GM12878 (cell line): ENCODE data around the gene CNTNAP2. TPM values are rescaled to one million over a fixed set of nuclear protein-coding genes. Genes with fewer than 3 reads are reported as not detected.

Source experiments
- ATAC-seq: fragments of 200-7000 bp; cut with Tn5 transposase; 3 replicates; pipeline ENCODE4 v1.9.1; 2020; ENCODE audit warnings: mild to moderate bottlenecking, moderate library complexity
- BruUV-seq: library from RNA; stranded (reverse); fragments of 400-500 nt; replicated peaks from 2 replicates; lab custom pipeline; 2021; lab: Mats Ljungman, UMichigan
- CTCF ChIA-PET: fragments of 300-600 bp; sonication (Branson Sonifier 250); formaldehyde crosslinking; extraction: SDS; loops from one replicate; lab custom pipeline; 2021; ENCODE audit warnings: inconsistent platforms; lab: Yijun Ruan, JAX
- POLR2A ChIA-PET: fragments of 350-600 bp; formaldehyde crosslinking; extraction: SDS; loops from one replicate; lab custom pipeline; 2021; ENCODE audit warnings: inconsistent platforms; lab: Charles Lee
- RAD21 ChIA-PET: fragments of 300-600 bp; sonication (Branson Sonifier 250); formaldehyde crosslinking; loops from one replicate; lab custom pipeline; 2023; ENCODE audit warnings: antibody characterized with exemption; ENCODE audit not compliant: unreplicated experiment; lab: Charles Lee
- SMC1A ChIA-PET: fragments of 300-600 bp; sonication (Branson Sonifier 250); formaldehyde crosslinking; loops from one replicate; lab custom pipeline; 2023; ENCODE audit not compliant: unreplicated experiment, uncharacterized antibody; lab: Charles Lee
- DNase-seq: peaks from one replicate; pipeline ENCODE4 v3.0.0-alpha.2; 2011; ENCODE audit warnings: low read depth, low spot score
- FAIRE-seq: peaks from 3 replicates; lab custom pipeline; 2011; peaks lifted over from hg19 to GRCh38; lab: Jason Lieb, UNC
- H2AFZ ChIP-seq: 2 replicates; pipeline ENCODE4 v1.6.0; 2011; ENCODE audit warnings: low read depth, low read length, control low read depth; ENCODE audit not compliant: control insufficient read depth
- H3K27ac ChIP-seq: 2 replicates; pipeline ENCODE4 v1.5.1; 2011; ENCODE audit warnings: control low read depth; ENCODE audit not compliant: control insufficient read depth, insufficient read depth
- H3K27me3 ChIP-seq, 2 experiments: replicated peaks in 1 of 2; 2 replicates each; pipeline versions ENCODE4 v1.6.0 to v1.6.1; 2011; ENCODE audit warnings: low read length in 1 of 2; ENCODE audit not compliant: control insufficient read depth in 2 of 2, insufficient read depth in 2 of 2
- H3K36me3 ChIP-seq, 2 experiments: 2 replicates each; pipeline ENCODE4 v1.5.1; 2011; ENCODE audit warnings: low read length in 1 of 2; ENCODE audit not compliant: control insufficient read depth in 2 of 2, insufficient read depth in 2 of 2
- H3K4me1 ChIP-seq: 2 replicates; pipeline ENCODE4 v1.6.1; 2011; ENCODE audit warnings: mild to moderate bottlenecking, low read length, moderate library complexity, mixed read lengths; ENCODE audit not compliant: control insufficient read depth, insufficient read depth
- H3K4me2 ChIP-seq: 2 replicates; pipeline ENCODE4 v1.6.0; 2011; ENCODE audit warnings: control low read depth; ENCODE audit not compliant: control insufficient read depth, insufficient read depth
- H3K4me3 ChIP-seq: fragments of 200-600 bp; sonication (generic); 2 replicates; pipeline ENCODE4 v1.5.1; 2016
- H3K79me2 ChIP-seq: 2 replicates; pipeline ENCODE4 v1.6.0; 2011; ENCODE audit warnings: low read length; ENCODE audit not compliant: control insufficient read depth, insufficient read depth
- H3K9ac ChIP-seq: 2 replicates; pipeline ENCODE4 v1.8.0; 2011; ENCODE audit warnings: low read length, control low read depth, mixed read lengths; ENCODE audit not compliant: control insufficient read depth, insufficient read depth
- H3K9me3 ChIP-seq: replicated peaks from 3 replicates; pipeline ENCODE4 v1.5.1; 2011; ENCODE audit warnings: mild to moderate bottlenecking, low read length; ENCODE audit not compliant: control insufficient read depth, insufficient read depth
- H4K20me1 ChIP-seq: 2 replicates; pipeline ENCODE4 v1.6.0; 2011; ENCODE audit not compliant: control insufficient read depth, insufficient read depth
- CREM ChIP-seq: IDR thresholded peaks from 2 replicates; pipeline ENCODE4 v1.6.1; 2014; ENCODE audit warnings: antibody characterized with exemption, low read depth
- EP300 ChIP-seq, 2 experiments: fragments of 150-350 bp in 1 of 2; IDR thresholded peaks; 2 replicates each; pipeline ENCODE4 v1.6.1; 2011 to 2012; ENCODE audit warnings: low read depth in 2 of 2, low read length in 2 of 2, borderline replicate concordance in 1 of 2, improper control_type of control experiment in 1 of 2, inconsistent platforms in 1 of 2; ENCODE audit not compliant: control insufficient read depth in 1 of 2
- HDAC2 ChIP-seq: fragments of 200-600 bp; sonication (generic); IDR thresholded peaks from 2 replicates; pipeline ENCODE4 v1.6.1; 2017
- RAD21 ChIP-seq: IDR thresholded peaks from 2 replicates; pipeline ENCODE4 v1.6.1; 2011; ENCODE audit warnings: mild to moderate bottlenecking, low read depth, low read length, moderate library complexity; ENCODE audit not compliant: insufficient read depth
- SMAD5 ChIP-seq: IDR thresholded peaks from 2 replicates; pipeline ENCODE4 v1.6.1; 2016; ENCODE audit warnings: antibody characterized with exemption, low read depth
- SUPT20H ChIP-seq: IDR thresholded peaks from 2 replicates; pipeline ENCODE4 v1.6.1; 2011; ENCODE audit warnings: low read depth, mild to moderate bottlenecking, low read length, moderate library complexity, borderline replicate concordance; ENCODE audit not compliant: control insufficient read depth
- TCF12 ChIP-seq: IDR thresholded peaks from 2 replicates; pipeline ENCODE4 v1.6.1; 2011; ENCODE audit warnings: low read depth, mild to moderate bottlenecking, low read length
- ZNF217 ChIP-seq: fragments of 450-650 bp; IDR thresholded peaks from 2 replicates; pipeline ENCODE4 v1.6.1; 2017; ENCODE audit warnings: antibody characterized with exemption, mild to moderate bottlenecking
- ZNF24 ChIP-seq: fragments of 450-650 bp; IDR thresholded peaks from 2 replicates; pipeline ENCODE4 v1.6.1; 2017; ENCODE audit warnings: antibody characterized with exemption, mild to moderate bottlenecking
- ZNF384 ChIP-seq: IDR thresholded peaks from 2 replicates; pipeline ENCODE4 v1.6.1; 2012; ENCODE audit warnings: low read depth, mild to moderate bottlenecking, low read length, improper control_type of control experiment, borderline replicate concordance
- ZSCAN29 ChIP-seq: fragments of 450-650 bp; IDR thresholded peaks from 2 replicates; pipeline ENCODE4 v1.6.1; 2017; ENCODE audit warnings: mild to moderate bottlenecking, moderate library complexity
- ZZZ3 ChIP-seq: IDR thresholded peaks from 2 replicates; pipeline ENCODE4 v1.6.1; 2011; ENCODE audit warnings: low read depth; ENCODE audit not compliant: control insufficient read depth, insufficient read length
- whole genome bisulfite sequencing: methylation state at CpG from one replicate; pipeline ENCODE4 v1.1.6; 2016; ENCODE audit warnings: low lambda C conversion rate; ENCODE audit not compliant: insufficient replicate concordance, insufficient coverage; ENCODE audit errors: missing lambda C conversion rate; 5-methylcytosine and 5-hydroxymethylcytosine counted together
- in situ Hi-C: fragments of 300-500 bp; cut with MboI; formaldehyde crosslinking; loops from 9 replicates; pipeline ENCODE4 v1.14.3; 2018; ENCODE audit warnings: mixed read lengths
- intact Hi-C: fragments of 100-400 bp; cut with micrococcal nuclease; formaldehyde crosslinking; loops from one replicate; pipeline ENCODE4 v1.14.2; 2022; ENCODE audit not compliant: unreplicated experiment
- polyA plus RNA-seq, 11 experiments: library from polyadenylated mRNA; depleted of rRNA in 4 of 11; unstranded in 6 of 11; stranded (reverse) in 5 of 11; fragments of >200 nt; fragmentation: Nextera tagmentation in 4 of 11; fragmentation: Illumina TruSeq in 1 of 11; extraction: Ambion mirVana in 4 of 11; extraction: Trizol in 1 of 11; gene quantifications; 1 replicate in 1 of 11; 2 replicates in 10 of 11; pipeline versions ENCODE4 v1.2.1 to v1.2.3, GENCODE V29; 2011 to 2016; ENCODE audit warnings: inconsistent platforms in 2 of 11, missing spikeins in 2 of 11, low read depth in 1 of 11
- total RNA-seq, 4 experiments: library from RNA; depleted of rRNA in 3 of 4; stranded (reverse); fragments of >200 nt in 3 of 4; fragmentation: Illumina TruSeq in 1 of 4; extraction: Trizol in 1 of 4; gene quantifications; 2 replicates each; pipeline versions ENCODE4 v1.2.1 to v1.2.3, GENCODE V29; 2013 to 2021
- TF ChIP-seq, protein P1 (sequence below): fragments of 450-650 bp; IDR thresholded peaks from 2 replicates; pipeline ENCODE4 v1.6.1; 2017; ENCODE audit warnings: borderline replicate concordance
- TF ChIP-seq, protein P2 (sequence below): fragments of 450-650 bp; IDR thresholded peaks from 2 replicates; pipeline ENCODE4 v1.6.1; 2018; ENCODE audit warnings: borderline replicate concordance, mild to moderate bottlenecking; ENCODE audit not compliant: partially characterized antibody
- TF ChIP-seq, protein P3 (sequence below): IDR thresholded peaks from 2 replicates; pipeline ENCODE4 v1.6.1; 2012; ENCODE audit warnings: low read depth, low read length, improper control_type of control experiment
- TF ChIP-seq, protein P4 (sequence below): IDR thresholded peaks from 2 replicates; pipeline ENCODE4 v1.6.1; 2012; ENCODE audit warnings: low read depth, low read length, improper control_type of control experiment

The CNTNAP2 gene
- total and polyA plus RNA-seq, 10 of the 15 experiments (the other 5 are each of a cell fraction or from before 2014, with no cell fraction given), result 0.03 to 0.08 (median 0.03) TPM; not detected in 7

DNA sequence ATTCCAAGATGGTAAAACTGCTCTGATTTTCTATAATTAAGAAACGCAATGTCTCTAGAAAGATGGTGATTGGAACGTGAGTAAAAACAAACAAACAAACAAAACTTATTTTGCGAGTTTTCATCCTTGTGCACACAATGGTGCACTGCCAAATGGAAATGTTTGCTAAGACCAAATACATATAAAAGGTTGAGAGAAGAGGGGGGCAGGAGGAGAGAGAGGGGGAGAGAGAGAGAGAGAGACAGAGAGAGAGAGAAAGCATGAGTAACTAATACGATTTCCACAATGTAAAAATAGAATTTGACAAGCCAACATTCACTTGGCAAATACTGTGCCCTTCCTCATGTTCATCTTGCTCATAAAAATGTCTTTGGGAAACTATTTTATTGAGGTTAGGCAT, 375.4 kb downstream of the CNTNAP2 start:
- SMC1A ChIA-PET, result no interaction called here
- in situ Hi-C loops (no loop called here), intact Hi-C loops (no loop called here)
- POLR2A ChIA-PET, result no interaction called here
- DNase-seq, result no peak
- TF ChIP-seq, protein P1, sequence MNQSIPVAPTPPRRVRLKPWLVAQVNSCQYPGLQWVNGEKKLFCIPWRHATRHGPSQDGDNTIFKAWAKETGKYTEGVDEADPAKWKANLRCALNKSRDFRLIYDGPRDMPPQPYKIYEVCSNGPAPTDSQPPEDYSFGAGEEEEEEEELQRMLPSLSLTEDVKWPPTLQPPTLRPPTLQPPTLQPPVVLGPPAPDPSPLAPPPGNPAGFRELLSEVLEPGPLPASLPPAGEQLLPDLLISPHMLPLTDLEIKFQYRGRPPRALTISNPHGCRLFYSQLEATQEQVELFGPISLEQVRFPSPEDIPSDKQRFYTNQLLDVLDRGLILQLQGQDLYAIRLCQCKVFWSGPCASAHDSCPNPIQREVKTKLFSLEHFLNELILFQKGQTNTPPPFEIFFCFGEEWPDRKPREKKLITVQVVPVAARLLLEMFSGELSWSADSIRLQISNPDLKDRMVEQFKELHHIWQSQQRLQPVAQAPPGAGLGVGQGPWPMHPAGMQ, result no peak
- TF ChIP-seq CREM, result no peak
- TF ChIP-seq EP300 (IDR thresholded peaks at IDR 0.05; ENCODE audit: borderline replicate concordance in 1 of 2, control insufficient read depth in 1 of 2, low read depth in 2 of 2, low read length in 2 of 2), result no peak
- no peak for TF ChIP-seq RAD21
- TF ChIP-seq, protein P2, sequence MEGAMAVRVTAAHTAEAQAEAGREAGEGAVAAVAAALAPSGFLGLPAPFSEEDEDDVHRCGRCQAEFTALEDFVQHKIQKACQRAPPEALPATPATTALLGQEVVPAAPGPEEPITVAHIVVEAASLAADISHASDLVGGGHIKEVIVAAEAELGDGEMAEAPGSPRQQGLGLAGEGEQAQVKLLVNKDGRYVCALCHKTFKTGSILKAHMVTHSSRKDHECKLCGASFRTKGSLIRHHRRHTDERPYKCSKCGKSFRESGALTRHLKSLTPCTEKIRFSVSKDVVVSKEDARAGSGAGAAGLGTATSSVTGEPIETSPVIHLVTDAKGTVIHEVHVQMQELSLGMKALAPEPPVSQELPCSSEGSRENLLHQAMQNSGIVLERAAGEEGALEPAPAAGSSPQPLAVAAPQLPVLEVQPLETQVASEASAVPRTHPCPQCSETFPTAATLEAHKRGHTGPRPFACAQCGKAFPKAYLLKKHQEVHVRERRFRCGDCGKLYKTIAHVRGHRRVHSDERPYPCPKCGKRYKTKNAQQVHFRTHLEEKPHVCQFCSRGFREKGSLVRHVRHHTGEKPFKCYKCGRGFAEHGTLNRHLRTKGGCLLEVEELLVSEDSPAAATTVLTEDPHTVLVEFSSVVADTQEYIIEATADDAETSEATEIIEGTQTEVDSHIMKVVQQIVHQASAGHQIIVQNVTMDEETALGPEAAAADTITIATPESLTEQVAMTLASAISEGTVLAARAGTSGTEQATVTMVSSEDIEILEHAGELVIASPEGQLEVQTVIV, result no peak
- TF ChIP-seq HDAC2, result no peak
- TF ChIP-seq ZZZ3, result no peak
- TF ChIP-seq, protein P3, sequence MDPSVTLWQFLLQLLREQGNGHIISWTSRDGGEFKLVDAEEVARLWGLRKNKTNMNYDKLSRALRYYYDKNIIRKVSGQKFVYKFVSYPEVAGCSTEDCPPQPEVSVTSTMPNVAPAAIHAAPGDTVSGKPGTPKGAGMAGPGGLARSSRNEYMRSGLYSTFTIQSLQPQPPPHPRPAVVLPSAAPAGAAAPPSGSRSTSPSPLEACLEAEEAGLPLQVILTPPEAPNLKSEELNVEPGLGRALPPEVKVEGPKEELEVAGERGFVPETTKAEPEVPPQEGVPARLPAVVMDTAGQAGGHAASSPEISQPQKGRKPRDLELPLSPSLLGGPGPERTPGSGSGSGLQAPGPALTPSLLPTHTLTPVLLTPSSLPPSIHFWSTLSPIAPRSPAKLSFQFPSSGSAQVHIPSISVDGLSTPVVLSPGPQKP, result no peak
- no peak for TF ChIP-seq ZSCAN29
- TF ChIP-seq SUPT20H, result no peak
- no peak for TF ChIP-seq TCF12
- TF ChIP-seq ZNF24, result no peak
- no peak for TF ChIP-seq ZNF384
- TF ChIP-seq, protein P4, sequence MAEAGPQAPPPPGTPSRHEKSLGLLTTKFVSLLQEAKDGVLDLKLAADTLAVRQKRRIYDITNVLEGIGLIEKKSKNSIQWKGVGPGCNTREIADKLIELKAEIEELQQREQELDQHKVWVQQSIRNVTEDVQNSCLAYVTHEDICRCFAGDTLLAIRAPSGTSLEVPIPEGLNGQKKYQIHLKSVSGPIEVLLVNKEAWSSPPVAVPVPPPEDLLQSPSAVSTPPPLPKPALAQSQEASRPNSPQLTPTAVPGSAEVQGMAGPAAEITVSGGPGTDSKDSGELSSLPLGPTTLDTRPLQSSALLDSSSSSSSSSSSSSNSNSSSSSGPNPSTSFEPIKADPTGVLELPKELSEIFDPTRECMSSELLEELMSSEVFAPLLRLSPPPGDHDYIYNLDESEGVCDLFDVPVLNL, result no peak
- no peak for TF ChIP-seq SMAD5
- TF ChIP-seq ZNF217, result no peak
- ATAC-seq, result no peak
- CTCF ChIA-PET, result no interaction called here
- H3K27me3 ChIP-seq, result no peaks in the 10 kb centered on the region
- H4K20me1 ChIP-seq, result no peaks in the 10 kb centered on the region
- H3K9me3 ChIP-seq, result no peaks in the 10 kb centered on the region
- no peaks in the 10 kb centered on the region for H3K36me3 ChIP-seq
- no peaks in the 10 kb centered on the region for H3K4me1 ChIP-seq
- 14% methylated on average over 4 of the region's 4 CpGs for WGBS
- H3K27ac ChIP-seq, result no peak overlapping the region
- no peak overlapping the region for H3K4me2 ChIP-seq
- no peak overlapping the region for H3K9ac ChIP-seq
- no TSS peak for BruUV-seq
- FAIRE-seq, result no peak
- H2AFZ ChIP-seq, result no peak overlapping the region
- no peak overlapping the region for H3K4me3 ChIP-seq
- H3K79me2 ChIP-seq, result no peaks in the 10 kb centered on the region
- RAD21 ChIA-PET, result no interaction called here
